ENCODE data around the gene SLC44A5.

- TF ChIP-seq POLR2A (IDR thresholded peaks at IDR 0.05), result no peak
- TF ChIP-seq, protein P1, sequence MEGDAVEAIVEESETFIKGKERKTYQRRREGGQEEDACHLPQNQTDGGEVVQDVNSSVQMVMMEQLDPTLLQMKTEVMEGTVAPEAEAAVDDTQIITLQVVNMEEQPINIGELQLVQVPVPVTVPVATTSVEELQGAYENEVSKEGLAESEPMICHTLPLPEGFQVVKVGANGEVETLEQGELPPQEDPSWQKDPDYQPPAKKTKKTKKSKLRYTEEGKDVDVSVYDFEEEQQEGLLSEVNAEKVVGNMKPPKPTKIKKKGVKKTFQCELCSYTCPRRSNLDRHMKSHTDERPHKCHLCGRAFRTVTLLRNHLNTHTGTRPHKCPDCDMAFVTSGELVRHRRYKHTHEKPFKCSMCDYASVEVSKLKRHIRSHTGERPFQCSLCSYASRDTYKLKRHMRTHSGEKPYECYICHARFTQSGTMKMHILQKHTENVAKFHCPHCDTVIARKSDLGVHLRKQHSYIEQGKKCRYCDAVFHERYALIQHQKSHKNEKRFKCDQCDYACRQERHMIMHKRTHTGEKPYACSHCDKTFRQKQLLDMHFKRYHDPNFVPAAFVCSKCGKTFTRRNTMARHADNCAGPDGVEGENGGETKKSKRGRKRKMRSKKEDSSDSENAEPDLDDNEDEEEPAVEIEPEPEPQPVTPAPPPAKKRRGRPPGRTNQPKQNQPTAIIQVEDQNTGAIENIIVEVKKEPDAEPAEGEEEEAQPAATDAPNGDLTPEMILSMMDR (IDR thresholded peaks at IDR 0.05 in 4 of 5, conservative IDR thresholded peaks at IDR 0.05 in 1 of 5), result no peak
Measured at GRCh38 chr1:75543705-75544104, 67.2 kb downstream of the SLC44A5 start.
